Islet precursor cell (in vitro differentiated cells): ENCODE results near the gene TRAPPC3.
"Not testable (repeated sequence)": the region's sequence is repeated elsewhere in the genome, so short reads cannot be mapped to it uniquely, and the experiment has no call there.

Experiments used
- DNase-seq: peaks from one replicate; pipeline ENCODE4 v3.0.0-alpha.2; 2018

The TRAPPC3 gene

GRCh38 chr1:36149237-36149972, at the start of gene TRAPPC3:
Gene TRAPPC3 (minus strand): TSS chr1:36149486. CDS start chr1:36149378, 108 bp downstream.
- peak; percentile 100 for DNase-seq

GRCh38 chr1:36198641-36199040, 49.4 kb upstream of the TRAPPC3 start:
- no peak for DNase-seq

- not testable (repeated sequence) for DNase-seq
Measured at GRCh38 chr1:36196805-36197204, 47.5 kb upstream of the TRAPPC3 start.

- peak; percentile 95 for DNase-seq
Measured at GRCh38 chr1:36187800-36188593, 38.7 kb upstream of the TRAPPC3 start.

- DNase-seq, result no peak
Measured at GRCh38 chr1:36183309-36183856, 34.1 kb upstream of the TRAPPC3 start.

GRCh38 chr1:36182734-36183133, 33.4 kb upstream of the TRAPPC3 start:
- DNase-seq, result no peak

- no peak for DNase-seq
Measured at GRCh38 chr1:36179220-36179600, 29.9 kb upstream of the TRAPPC3 start.

- peak; percentile 93 for DNase-seq
Measured at GRCh38 chr1:36178471-36179219, 29.4 kb upstream of the TRAPPC3 start.

- peak; percentile 68 for DNase-seq
Measured at GRCh38 chr1:36177589-36178431, 28.5 kb upstream of the TRAPPC3 start.

- peak; percentile 69 for DNase-seq
Measured at GRCh38 chr1:36176106-36176949, 27.0 kb upstream of the TRAPPC3 start.

GRCh38 chr1:36175137-36176095, 26.1 kb upstream of the TRAPPC3 start:
- DNase-seq, result peak; percentile 57

GRCh38 chr1:36174713-36175112, 25.4 kb upstream of the TRAPPC3 start:
- no peak for DNase-seq

- no peak for DNase-seq
Measured at GRCh38 chr1:36172983-36173382, 23.7 kb upstream of the TRAPPC3 start.

- DNase-seq, result no peak
Measured at GRCh38 chr1:36172017-36172747, 22.9 kb upstream of the TRAPPC3 start.

GRCh38 chr1:36170643-36171412, 21.5 kb upstream of the TRAPPC3 start:
- no peak for DNase-seq

GRCh38 chr1:36168514-36168913, 19.2 kb upstream of the TRAPPC3 start:
- no peak for DNase-seq

- DNase-seq, result no peak
Measured at GRCh38 chr1:36166938-36167905, 17.9 kb upstream of the TRAPPC3 start.
